SK-N-MC (cell line): ENCODE data around the gene KRTAP16-1.

Source experiments
- EZH2 ChIP-seq: fragments of 200-600 bp; sonication (generic); IDR thresholded peaks from one replicate; pipeline ENCODE4 v1.6.1; 2017; ENCODE audit warnings: antibody characterized with exemption
- FOXP2 ChIP-seq: optimal IDR thresholded peaks from 2 replicates; pipeline ENCODE3; 2011; ENCODE audit warnings: mild to moderate bottlenecking, moderate library complexity; ENCODE audit not compliant: insufficient read depth; ENCODE audit errors: extremely low read length, control extremely low read depth
- POLR2AphosphoS5 ChIP-seq: IDR thresholded peaks from 2 replicates; pipeline ENCODE4 v1.6.1; 2012; ENCODE audit warnings: mild to moderate bottlenecking, low read depth, low read length, borderline replicate concordance

GRCh38 chr17:41315204-41315794, 6.2 kb upstream of the KRTAP16-1 start, which contains the start of gene KRTAP17-1:
- TF ChIP-seq POLR2AphosphoS5, result no peak
- no peak for TF ChIP-seq EZH2
- no peak for TF ChIP-seq FOXP2
